ACHN (cell line): Measurements from ENCODE around the gene REEP1.
A peak's percentile ranks its signal among the peaks of the same experiment; 100 is the strongest.

ENCODE experiments used
- DNase-seq: peaks from one replicate; pipeline ENCODE4 v3.0.0-alpha.2; 2015
- in situ Hi-C: cut with HindIII; loops from 2 replicates; pipeline ENCODE4 v1.10.0; 2017; ENCODE audit warnings: low sequenced_read_pairs, low pct_ligation_motif_present, low pct_unique_long_range_greater_than_20kb

Gene REEP1

DNA sequence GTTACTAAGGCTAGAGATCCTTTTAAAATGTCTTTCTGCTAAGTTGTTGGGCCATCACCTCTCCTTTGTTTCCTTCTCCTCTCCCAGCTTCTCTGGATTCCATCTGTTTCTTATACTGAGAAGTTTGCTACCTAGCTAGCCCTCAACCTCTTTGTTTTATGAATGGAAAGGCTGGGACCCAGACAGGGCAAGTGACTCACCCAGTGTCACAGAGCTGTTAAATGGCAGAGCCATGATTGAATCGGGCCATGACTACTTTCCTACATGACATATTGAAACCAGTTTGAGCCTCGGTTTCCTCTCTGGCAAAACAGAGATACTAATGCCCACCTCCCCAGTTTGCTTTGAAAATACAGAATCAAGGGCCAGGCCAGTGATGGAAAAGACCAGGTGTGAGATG is 24.1 kb downstream of the REEP1 start:
- in situ Hi-C loops = no loop called here
- DNase-seq = no peak

GRCh38 chr2:86311879-86312278 is 25.5 kb downstream of the REEP1 start:
- in situ Hi-C loops = no loop called here
- no peak for DNase-seq

GRCh38 chr2:86309966-86310365 is 27.5 kb downstream of the REEP1 start:
- DNase-seq = no peak
- in situ Hi-C loops = no loop called here

GRCh38 chr2:86308984-86309695 is 28.3 kb downstream of the REEP1 start:
- in situ Hi-C loops = no loop called here
- DNase-seq = no peak

DNA sequence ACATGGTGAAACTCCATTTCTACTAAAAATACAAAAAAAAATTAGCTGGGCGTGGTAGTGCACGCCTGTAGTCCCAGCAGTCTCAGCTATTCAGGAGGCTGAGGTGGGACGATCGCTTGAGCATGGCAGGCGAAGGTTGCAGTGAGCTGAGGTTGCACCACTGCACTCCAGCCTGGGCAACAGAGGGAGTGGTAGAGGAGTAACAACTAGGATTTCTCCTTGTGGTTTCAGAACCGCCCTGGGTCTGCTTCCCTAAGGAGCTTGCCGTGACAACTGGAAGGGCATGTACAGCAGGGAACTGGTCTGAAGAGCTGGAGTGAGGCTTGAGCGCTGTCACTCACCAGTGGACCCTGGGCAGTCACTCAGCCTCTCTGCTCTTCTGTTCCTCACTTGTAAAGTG is 29.1 kb downstream of the REEP1 start:
- no peak for DNase-seq
- in situ Hi-C loops = no loop called here

- in situ Hi-C loops = no loop called here
- DNase-seq = no peak
Observed at GRCh38 chr2:86307431-86307830, 30.0 kb downstream of the REEP1 start.

GRCh38 chr2:86305915-86306254 is 31.5 kb downstream of the REEP1 start:
- in situ Hi-C loops = no loop called here

GRCh38 chr2:86305195-86305914 is 32.1 kb downstream of the REEP1 start:
- in situ Hi-C loops = no loop called here

More at GRCh38 chr2:86305915-86306254, 31.5 kb downstream of the REEP1 start:
- DNase-seq = no peak

DNA sequence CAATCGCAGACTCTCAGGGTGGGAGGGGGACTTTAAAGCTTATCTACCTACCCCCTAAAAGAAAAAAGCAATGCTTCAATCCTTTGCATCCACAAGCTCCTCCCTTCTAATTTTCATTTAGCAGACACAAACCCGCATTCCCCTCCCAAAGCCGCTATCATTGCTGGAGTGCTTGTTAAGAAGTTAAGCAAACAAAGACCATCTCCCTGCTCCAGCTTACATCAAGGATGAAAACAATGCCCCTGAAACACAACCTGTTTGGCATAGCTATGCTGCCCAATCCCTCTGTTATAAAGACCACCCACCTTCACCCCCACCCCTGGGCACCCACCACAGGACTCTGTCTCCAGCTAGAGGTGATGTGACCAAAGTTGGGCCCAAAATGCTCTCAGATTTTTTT is 33.0 kb downstream of the REEP1 start:
- in situ Hi-C loops = no loop called here
- no peak for DNase-seq

More at GRCh38 chr2:86305195-86305914, 32.1 kb downstream of the REEP1 start:
- DNase-seq = no peak

GRCh38 chr2:86302320-86302719 is 35.1 kb downstream of the REEP1 start:
- DNase-seq = no peak
- in situ Hi-C loops = no loop called here

GRCh38 chr2:86301711-86302202 is 35.7 kb downstream of the REEP1 start:
- in situ Hi-C loops = no loop called here
- DNase-seq = no peak

DNA sequence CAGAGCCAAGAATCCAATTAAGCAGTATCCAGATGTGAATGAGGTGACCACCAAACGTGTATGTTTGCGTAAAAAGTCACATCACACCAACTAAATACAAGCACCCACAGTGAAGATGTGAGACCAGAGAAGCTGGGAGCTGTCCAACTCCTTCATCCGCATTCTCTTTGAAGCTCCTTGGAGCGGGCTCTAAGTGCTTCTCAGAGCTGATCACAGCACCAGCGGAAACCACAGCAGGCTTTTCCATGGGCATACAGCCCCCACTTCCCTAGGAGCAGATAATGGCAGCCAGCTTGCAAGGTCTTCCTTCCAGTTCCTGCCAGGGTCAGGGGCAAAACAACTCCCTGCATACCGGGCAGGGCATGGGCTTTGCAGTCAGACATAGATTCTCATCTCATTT is 36.4 kb downstream of the REEP1 start:
- no peak for DNase-seq
- in situ Hi-C loops = no loop called here

GRCh38 chr2:86300496-86300895 is 36.9 kb downstream of the REEP1 start:
- in situ Hi-C loops = no loop called here
- DNase-seq = no peak

DNA sequence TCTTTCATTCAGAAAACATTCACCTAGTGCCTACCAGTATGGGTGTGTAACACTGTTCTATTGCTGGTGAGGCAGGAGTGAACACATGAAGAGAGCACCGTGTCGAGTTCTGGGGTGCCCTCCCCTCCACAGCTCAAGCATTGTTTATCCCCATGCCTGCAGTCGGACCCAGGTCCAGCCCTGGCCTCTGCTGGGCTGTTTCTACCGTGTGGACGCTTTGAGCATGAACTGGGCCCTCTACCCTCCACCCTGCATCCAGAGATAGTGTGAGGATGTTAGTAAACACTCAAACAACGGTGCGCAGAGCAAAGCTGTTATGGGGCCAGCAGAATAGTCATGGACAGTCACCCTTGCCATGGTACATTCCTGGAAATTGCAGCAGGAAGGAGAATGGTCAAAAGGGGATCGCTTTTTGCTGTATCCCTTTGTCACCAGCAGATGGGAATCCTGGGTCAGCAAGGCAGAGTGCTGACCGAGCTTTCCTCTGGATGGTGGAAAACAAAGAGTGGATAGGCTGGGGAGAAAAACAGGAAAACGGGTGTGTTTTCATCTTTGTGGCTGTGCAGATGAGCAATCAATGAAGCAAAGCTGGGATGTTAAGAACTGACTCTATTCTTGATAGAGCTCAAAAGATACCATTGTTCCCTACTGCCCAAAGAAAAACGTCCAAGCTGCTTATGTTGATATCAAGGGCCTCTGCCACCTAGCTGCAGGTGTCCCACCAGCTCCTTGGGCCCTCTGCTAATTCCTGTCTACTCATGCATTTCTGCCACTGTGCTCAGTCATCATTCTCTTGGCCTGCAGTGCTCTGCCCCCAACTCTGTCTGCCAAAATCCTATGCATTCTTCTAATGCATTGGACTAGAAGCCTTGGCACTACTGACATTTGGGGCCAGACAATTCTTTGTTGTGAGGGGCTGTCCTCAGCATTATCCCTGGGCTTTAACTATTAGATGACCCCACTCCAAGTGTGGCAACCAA is 38.7 kb downstream of the REEP1 start:
- in situ Hi-C loops = no loop called here
- peak; percentile 6 for DNase-seq

- peak; percentile 38 for DNase-seq
- in situ Hi-C loops = no loop called here
Observed at GRCh38 chr2:86297382-86298147, 39.9 kb downstream of the REEP1 start.

DNA sequence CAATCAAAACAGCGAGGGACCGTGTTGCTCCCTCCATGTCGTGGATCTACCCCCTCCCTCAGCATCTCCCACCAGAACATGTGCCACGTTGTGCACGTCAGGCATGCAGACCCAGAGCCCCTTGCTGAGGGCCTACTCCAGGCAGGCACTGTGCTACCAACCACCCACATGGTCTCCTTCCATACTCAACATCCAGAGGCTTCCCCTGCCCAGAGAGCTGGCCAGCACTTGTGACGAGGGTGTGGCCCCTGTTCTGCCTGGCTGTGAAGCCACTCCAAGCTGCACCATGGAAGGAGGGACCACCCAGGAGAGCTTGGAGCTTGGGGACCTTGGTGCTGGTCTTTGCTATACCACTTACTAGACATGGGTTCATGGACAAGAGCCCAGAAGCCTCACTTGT is 40.5 kb downstream of the REEP1 start:
- in situ Hi-C loops = no loop called here
- DNase-seq = no peak

- DNase-seq = no peak
- in situ Hi-C loops = no loop called here
Observed at GRCh38 chr2:86295066-86295465, 42.4 kb downstream of the REEP1 start.

DNA sequence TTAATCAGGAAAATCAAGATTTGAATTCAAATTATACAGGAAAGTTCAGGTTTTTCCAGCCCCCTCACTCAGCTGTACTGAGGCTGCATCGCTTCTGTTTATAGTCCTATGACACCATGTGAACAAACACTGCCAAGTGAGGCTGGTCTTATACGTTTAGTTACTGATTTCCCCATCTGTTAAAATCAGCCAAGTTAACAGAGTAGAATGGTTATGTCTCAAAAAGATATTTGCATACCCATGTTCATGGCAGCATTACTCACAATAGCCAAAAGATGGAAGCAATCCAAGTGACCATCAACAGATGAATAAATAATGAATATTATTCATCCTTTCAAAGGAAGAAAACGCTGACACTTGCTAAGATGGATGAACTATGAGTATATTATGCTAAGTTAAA is 43.8 kb downstream of the REEP1 start:
- in situ Hi-C loops = no loop called here
- DNase-seq = no peak
